Activated naive CD8-positive, alpha-beta T cell (primary cell): Measurements from ENCODE around the gene CTXND1.
"Not testable (repeated sequence)": the region's sequence is repeated elsewhere in the genome, so short reads cannot be mapped to it uniquely, and the experiment has no call there.

ENCODE experiments used
- H3K27ac Mint-ChIP-seq: one replicate; pipeline ENCODE4 v1.8.0; 2021; ENCODE audit warnings: mixed read lengths
- H3K27me3 Mint-ChIP-seq: one replicate; pipeline ENCODE4 v1.8.0; 2021; ENCODE audit warnings: mixed read lengths
- H3K36me3 Mint-ChIP-seq: one replicate; pipeline ENCODE4 v1.8.0; 2021; ENCODE audit warnings: mixed read lengths
- H3K4me1 Mint-ChIP-seq: one replicate; pipeline ENCODE4 v1.8.0; 2021; ENCODE audit warnings: low read depth, mixed read lengths
- H3K4me3 Mint-ChIP-seq: one replicate; pipeline ENCODE4 v1.8.0; 2021; ENCODE audit warnings: mild to moderate bottlenecking, mixed read lengths
- H3K9me3 Mint-ChIP-seq: one replicate; pipeline ENCODE4 v1.8.0; 2021; ENCODE audit warnings: low read depth, mixed read lengths

Gene CTXND1

GRCh38 chr15:80252121-80252518 lies at the start of gene CTXND1:
Gene CTXND1 (minus strand): TSS chr15:80252213. CDS start chr15:80201949, 50,264 bp downstream.
- Mint-ChIP-seq H3K4me1 (peaks cover 7% of the 10 kb centered on the region), H3K36me3 (no peaks in the 10 kb centered on the region), H3K27me3 (peaks cover 38% of the 10 kb centered on the region), H3K4me3 (peak within 1 kb of the TSS; percentile 80), H3K27ac (no peak within 1 kb of the TSS), H3K9me3 (no peaks in the 10 kb centered on the region)

GRCh38 chr15:80301472-80301871 lies 49.5 kb upstream of the CTXND1 start:
- Mint-ChIP-seq H3K36me3 (no peaks in the 10 kb centered on the region), H3K27me3 (peaks cover under 1% of the 10 kb centered on the region), H3K4me3 (no peak overlapping the region), H3K9me3 (no peaks in the 10 kb centered on the region), H3K4me1 (no peaks in the 10 kb centered on the region), H3K27ac (no peak overlapping the region)

- not testable (repeated sequence) for H3K4me1 Mint-ChIP-seq, H3K27me3 Mint-ChIP-seq, H3K36me3 Mint-ChIP-seq, H3K27ac Mint-ChIP-seq, H3K9me3 Mint-ChIP-seq, H3K4me3 Mint-ChIP-seq
Observed at GRCh38 chr15:80295777-80296176, 43.8 kb upstream of the CTXND1 start.

GRCh38 chr15:80292079-80292478 lies 40.1 kb upstream of the CTXND1 start:
- Mint-ChIP-seq H3K9me3 (no peaks in the 10 kb centered on the region), H3K4me1 (no peaks in the 10 kb centered on the region), H3K36me3 (no peaks in the 10 kb centered on the region), H3K4me3 (no peak overlapping the region), H3K27me3 (peaks cover 14% of the 10 kb centered on the region), H3K27ac (no peak overlapping the region)

- H3K4me3 Mint-ChIP-seq, H3K36me3 Mint-ChIP-seq, H3K9me3 Mint-ChIP-seq, H3K27ac Mint-ChIP-seq, H3K4me1 Mint-ChIP-seq: not testable (repeated sequence)
- peaks cover 19% of the 10 kb centered on the region for H3K27me3 Mint-ChIP-seq
Observed at GRCh38 chr15:80290891-80291290, 38.9 kb upstream of the CTXND1 start.

- H3K36me3 Mint-ChIP-seq = no peaks in the 10 kb centered on the region
- H3K4me3 Mint-ChIP-seq = no peak overlapping the region
- no peak overlapping the region for H3K27ac Mint-ChIP-seq
Observed at GRCh38 chr15:80289528-80290495, 37.8 kb upstream of the CTXND1 start.

GRCh38 chr15:80288131-80288530 lies 36.1 kb upstream of the CTXND1 start:
- Mint-ChIP-seq H3K9me3 (no peaks in the 10 kb centered on the region), H3K27me3 (peaks cover 15% of the 10 kb centered on the region), H3K4me1 (no peaks in the 10 kb centered on the region), H3K4me3 (no peak overlapping the region), H3K36me3 (no peaks in the 10 kb centered on the region), H3K27ac (no peak overlapping the region)

More at GRCh38 chr15:80289528-80290495, 37.8 kb upstream of the CTXND1 start:
- Mint-ChIP-seq H3K27me3 (peaks cover 21% of the 10 kb centered on the region), H3K9me3 (no peaks in the 10 kb centered on the region), H3K4me1 (no peaks in the 10 kb centered on the region)

- Mint-ChIP-seq H3K9me3 (no peaks in the 10 kb centered on the region), H3K4me3 (no peak overlapping the region), H3K27ac (no peak overlapping the region), H3K4me1 (no peaks in the 10 kb centered on the region), H3K36me3 (no peaks in the 10 kb centered on the region), H3K27me3 (peaks cover 15% of the 10 kb centered on the region)
Observed at GRCh38 chr15:80286055-80286454, 34.0 kb upstream of the CTXND1 start.

- Mint-ChIP-seq H3K4me1 (no peaks in the 10 kb centered on the region), H3K36me3 (no peaks in the 10 kb centered on the region), H3K27me3 (peaks cover 15% of the 10 kb centered on the region), H3K4me3 (no peak overlapping the region), H3K9me3 (no peaks in the 10 kb centered on the region), H3K27ac (no peak overlapping the region)
Observed at GRCh38 chr15:80285379-80285778, 33.4 kb upstream of the CTXND1 start.

- Mint-ChIP-seq H3K36me3 (no peaks in the 10 kb centered on the region), H3K4me1 (no peaks in the 10 kb centered on the region), H3K27me3 (peaks cover 12% of the 10 kb centered on the region), H3K9me3 (no peaks in the 10 kb centered on the region), H3K27ac (no peak overlapping the region), H3K4me3 (no peak overlapping the region)
Observed at GRCh38 chr15:80283531-80283930, 31.5 kb upstream of the CTXND1 start.

- H3K4me1 Mint-ChIP-seq = no peaks in the 10 kb centered on the region
- no peaks in the 10 kb centered on the region for H3K9me3 Mint-ChIP-seq
- peaks cover 5% of the 10 kb centered on the region for H3K27me3 Mint-ChIP-seq
- H3K27ac Mint-ChIP-seq = no peak overlapping the region
- no peak overlapping the region for H3K4me3 Mint-ChIP-seq
- H3K36me3 Mint-ChIP-seq = no peaks in the 10 kb centered on the region
Observed at GRCh38 chr15:80277147-80277546, 25.1 kb upstream of the CTXND1 start.

GRCh38 chr15:80275961-80276360 lies 23.9 kb upstream of the CTXND1 start:
- Mint-ChIP-seq H3K27me3 (peaks cover 4% of the 10 kb centered on the region), H3K4me1 (no peaks in the 10 kb centered on the region), H3K9me3 (no peaks in the 10 kb centered on the region), H3K36me3 (no peaks in the 10 kb centered on the region), H3K27ac (no peak overlapping the region), H3K4me3 (no peak overlapping the region)

GRCh38 chr15:80274996-80275395 lies 23.0 kb upstream of the CTXND1 start:
- Mint-ChIP-seq H3K27ac (no peak overlapping the region), H3K27me3 (peaks cover 5% of the 10 kb centered on the region), H3K4me3 (no peak overlapping the region), H3K4me1 (no peaks in the 10 kb centered on the region), H3K36me3 (no peaks in the 10 kb centered on the region), H3K9me3 (no peaks in the 10 kb centered on the region)

GRCh38 chr15:80274554-80274953 lies 22.5 kb upstream of the CTXND1 start:
- Mint-ChIP-seq H3K4me1 (no peaks in the 10 kb centered on the region), H3K9me3 (no peaks in the 10 kb centered on the region), H3K27me3 (peaks cover 4% of the 10 kb centered on the region), H3K27ac (no peak overlapping the region), H3K4me3 (no peak overlapping the region), H3K36me3 (no peaks in the 10 kb centered on the region)

- Mint-ChIP-seq H3K27ac (no peak overlapping the region), H3K4me3 (no peak overlapping the region), H3K27me3 (peaks cover 4% of the 10 kb centered on the region), H3K4me1 (no peaks in the 10 kb centered on the region), H3K36me3 (no peaks in the 10 kb centered on the region), H3K9me3 (no peaks in the 10 kb centered on the region)
Observed at GRCh38 chr15:80272987-80273386, 21.0 kb upstream of the CTXND1 start.

GRCh38 chr15:80270472-80270871 lies 18.5 kb upstream of the CTXND1 start:
- Mint-ChIP-seq H3K4me1 (no peaks in the 10 kb centered on the region), H3K27ac (no peak overlapping the region), H3K27me3 (peaks cover 15% of the 10 kb centered on the region), H3K36me3 (no peaks in the 10 kb centered on the region), H3K9me3 (no peaks in the 10 kb centered on the region), H3K4me3 (no peak overlapping the region)
